Neural crest cell (in vitro differentiated cells): ENCODE results near the gene ZMIZ1. TPM values are rescaled to one million over a fixed set of nuclear protein-coding genes. Genes with fewer than 3 reads are reported as not detected.

Experiments used
- DNase-seq: peaks from one replicate; pipeline ENCODE4 v3.0.0; 2021; ENCODE audit warnings: low read depth, mixed read lengths, low spot score
- H3K27ac Mint-ChIP-seq: one replicate; pipeline ENCODE4 v1.8.0; 2021; ENCODE audit warnings: mild to moderate bottlenecking, mixed read lengths; ENCODE audit not compliant: unreplicated experiment
- H3K27me3 Mint-ChIP-seq: 2 replicates; pipeline ENCODE4 v1.8.0; 2021; ENCODE audit warnings: low read depth, mild to moderate bottlenecking, mixed read lengths
- H3K36me3 Mint-ChIP-seq: 2 replicates; pipeline ENCODE4 v1.8.0; 2021; ENCODE audit warnings: low read depth, mild to moderate bottlenecking, mixed read lengths
- H3K4me1 Mint-ChIP-seq: 2 replicates; pipeline ENCODE4 v1.8.0; 2021; ENCODE audit warnings: mixed read lengths
- H3K4me3 Mint-ChIP-seq: one replicate; pipeline ENCODE4 v1.8.0; 2021; ENCODE audit warnings: mild to moderate bottlenecking, mixed read lengths
- H3K9me3 Mint-ChIP-seq: 2 replicates; pipeline ENCODE4 v1.8.0; 2021; ENCODE audit warnings: mixed read lengths
- total RNA-seq: library from RNA; stranded (reverse); gene quantifications from 2 replicates; pipeline ENCODE4 v1.2.1, GENCODE V29; 2021
- TF ChIP-seq, protein P1 (sequence below): fragments of 200-600 bp; sonication (generic); conservative IDR thresholded peaks from 2 replicates; pipeline ENCODE4 v1.5.0; 2021; ENCODE audit warnings: antibody characterized with exemption, mild to moderate bottlenecking

The ZMIZ1 gene
- total RNA-seq, 1 donor from 2014 or later = 92.0 TPM

DNA sequence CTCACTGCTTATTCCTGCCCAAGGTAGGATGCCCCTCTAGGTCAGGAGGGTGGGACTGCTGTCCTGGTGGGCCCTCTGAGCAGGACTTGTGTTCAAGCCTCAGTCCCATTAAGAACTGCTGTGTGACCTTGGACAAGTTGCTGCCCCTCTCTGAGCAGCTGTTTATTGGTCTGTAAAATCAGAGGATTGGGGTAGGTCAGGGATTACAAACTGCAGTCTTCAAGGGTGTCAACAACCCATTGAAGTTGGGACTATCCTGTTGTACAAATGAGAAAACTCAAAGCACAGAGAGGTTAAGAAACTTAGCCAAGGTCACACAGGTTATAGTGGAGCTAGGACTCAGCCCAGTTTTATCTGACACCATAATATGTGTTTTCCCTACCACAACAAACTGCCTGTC, 55.3 kb downstream of the ZMIZ1 start:
- H3K4me3 Mint-ChIP-seq = no peak overlapping the region

DNA sequence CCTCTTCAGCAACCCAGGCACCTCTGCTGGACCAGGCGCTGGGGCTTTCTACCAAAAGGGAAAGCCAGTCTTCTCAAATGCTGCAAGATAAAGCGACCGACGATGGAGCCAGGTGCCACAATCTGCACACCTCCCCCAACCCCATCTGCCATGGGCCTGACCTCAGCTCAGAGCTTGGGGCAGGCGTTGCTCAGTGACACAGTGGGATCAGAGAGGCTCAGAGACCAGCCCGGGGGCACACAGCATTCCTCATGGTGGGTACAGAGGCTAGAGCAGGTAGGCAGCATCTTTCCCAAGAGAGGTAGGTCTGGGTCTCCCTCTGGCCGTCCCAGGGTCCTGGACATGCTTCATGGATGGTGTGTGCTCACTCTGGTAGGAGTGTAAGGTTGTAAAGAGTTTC, 56.3 kb downstream of the ZMIZ1 start:
- no peak overlapping the region for H3K27ac Mint-ChIP-seq
- H3K27me3 Mint-ChIP-seq = no peaks in the 10 kb centered on the region
- no peaks in the 10 kb centered on the region for H3K36me3 Mint-ChIP-seq
- no peaks in the 10 kb centered on the region for H3K9me3 Mint-ChIP-seq
- H3K4me3 Mint-ChIP-seq = no peak overlapping the region
- H3K4me1 Mint-ChIP-seq = peaks cover 37% of the 10 kb centered on the region
- no peak for DNase-seq
- TF ChIP-seq, protein P1, sequence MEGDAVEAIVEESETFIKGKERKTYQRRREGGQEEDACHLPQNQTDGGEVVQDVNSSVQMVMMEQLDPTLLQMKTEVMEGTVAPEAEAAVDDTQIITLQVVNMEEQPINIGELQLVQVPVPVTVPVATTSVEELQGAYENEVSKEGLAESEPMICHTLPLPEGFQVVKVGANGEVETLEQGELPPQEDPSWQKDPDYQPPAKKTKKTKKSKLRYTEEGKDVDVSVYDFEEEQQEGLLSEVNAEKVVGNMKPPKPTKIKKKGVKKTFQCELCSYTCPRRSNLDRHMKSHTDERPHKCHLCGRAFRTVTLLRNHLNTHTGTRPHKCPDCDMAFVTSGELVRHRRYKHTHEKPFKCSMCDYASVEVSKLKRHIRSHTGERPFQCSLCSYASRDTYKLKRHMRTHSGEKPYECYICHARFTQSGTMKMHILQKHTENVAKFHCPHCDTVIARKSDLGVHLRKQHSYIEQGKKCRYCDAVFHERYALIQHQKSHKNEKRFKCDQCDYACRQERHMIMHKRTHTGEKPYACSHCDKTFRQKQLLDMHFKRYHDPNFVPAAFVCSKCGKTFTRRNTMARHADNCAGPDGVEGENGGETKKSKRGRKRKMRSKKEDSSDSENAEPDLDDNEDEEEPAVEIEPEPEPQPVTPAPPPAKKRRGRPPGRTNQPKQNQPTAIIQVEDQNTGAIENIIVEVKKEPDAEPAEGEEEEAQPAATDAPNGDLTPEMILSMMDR = no peak

More for the DNA sequence above, 55.3 kb downstream of the ZMIZ1 start:
- Mint-ChIP-seq H3K9me3 (no peaks in the 10 kb centered on the region), H3K27ac (no peak overlapping the region), H3K27me3 (no peaks in the 10 kb centered on the region), H3K36me3 (no peaks in the 10 kb centered on the region), H3K4me1 (peaks cover 35% of the 10 kb centered on the region)
- DNase-seq = no peak
- TF ChIP-seq, protein P1 = no peak

DNA sequence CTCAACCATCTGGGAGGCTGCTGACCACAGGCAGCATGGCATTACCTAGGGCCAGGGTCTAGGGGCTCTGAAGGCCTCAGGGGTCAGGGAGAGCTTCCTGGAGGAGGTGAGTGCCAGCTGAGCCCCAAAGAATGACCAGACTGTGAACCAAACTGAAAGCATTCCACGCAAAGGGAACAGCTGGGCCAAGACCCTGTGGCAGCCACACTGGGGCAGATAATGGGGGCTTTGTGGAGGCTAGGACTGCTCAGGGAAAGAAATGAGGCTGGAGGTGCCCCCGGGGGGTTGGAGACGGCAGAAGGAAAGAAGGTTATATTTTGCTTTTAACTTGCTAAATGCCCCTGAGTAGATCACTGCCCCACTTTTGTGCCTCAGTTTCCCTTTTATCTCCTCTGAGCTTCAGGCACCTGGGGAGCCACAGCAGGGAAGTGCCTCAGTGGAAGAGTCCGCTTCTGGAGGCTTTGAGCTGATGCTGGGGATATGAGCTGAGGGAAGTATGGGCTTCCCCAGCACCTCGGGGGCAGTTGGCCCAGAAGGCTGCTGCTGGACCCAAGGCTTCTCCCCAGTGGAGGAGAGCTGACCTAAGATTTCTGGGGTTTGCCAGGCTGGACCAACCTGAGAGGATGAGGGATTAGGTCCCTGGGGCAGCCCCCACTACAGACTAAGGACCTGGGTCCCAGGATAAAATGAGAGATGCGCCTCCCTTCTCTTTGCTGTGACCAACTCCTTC, 57.8 kb downstream of the ZMIZ1 start:
- no peak for DNase-seq
- Mint-ChIP-seq H3K4me1 (peaks cover 50% of the 10 kb centered on the region), H3K27ac (no peak overlapping the region), H3K9me3 (no peaks in the 10 kb centered on the region), H3K4me3 (peak overlapping the region; percentile 70), H3K27me3 (no peaks in the 10 kb centered on the region), H3K36me3 (no peaks in the 10 kb centered on the region)
- TF ChIP-seq, protein P1 = no peak

DNA sequence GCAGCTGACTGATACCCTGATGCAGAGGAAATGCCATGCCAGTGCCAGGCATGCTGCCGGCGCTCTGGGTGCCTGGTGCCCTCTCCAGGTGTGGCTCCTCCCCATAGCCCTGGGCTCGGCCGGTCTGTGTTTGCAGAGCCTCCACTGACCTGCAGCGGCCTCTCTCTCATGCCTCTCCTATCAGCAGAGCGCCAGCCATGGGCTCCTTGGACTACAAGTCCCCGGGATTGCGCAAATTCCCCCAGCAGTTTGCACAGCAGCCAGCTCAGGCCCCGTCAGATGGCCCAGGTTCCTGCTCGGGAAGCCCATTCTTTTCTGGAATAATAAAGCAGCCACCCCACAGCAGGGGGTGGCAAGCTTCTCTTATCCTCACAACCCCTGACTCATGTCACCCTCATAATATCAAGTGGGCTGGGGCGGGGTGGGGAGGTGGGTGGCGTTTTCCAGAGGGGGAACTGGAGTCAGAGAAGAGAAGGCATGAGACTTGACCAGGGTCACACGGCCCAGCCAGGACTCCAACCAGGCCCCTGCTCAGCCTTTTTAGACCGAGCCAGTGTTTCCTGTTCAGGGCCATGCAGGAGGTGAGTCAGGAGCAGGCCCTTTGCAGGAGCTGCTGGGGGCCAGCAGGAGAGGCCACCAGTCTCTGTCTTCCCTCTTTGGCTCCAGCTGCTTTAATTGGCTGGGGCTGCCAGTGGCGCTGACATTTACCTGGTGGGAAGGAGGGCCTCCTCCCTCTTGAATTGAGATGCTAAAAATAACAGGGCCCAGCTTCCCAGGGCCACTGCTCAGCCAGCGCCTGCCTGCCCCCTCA, 58.6 kb downstream of the ZMIZ1 start:
- TF ChIP-seq, protein P1 = no peak
- Mint-ChIP-seq H3K27me3 (no peaks in the 10 kb centered on the region), H3K27ac (peak overlapping the region; percentile 43), H3K9me3 (no peaks in the 10 kb centered on the region), H3K4me3 (no peak overlapping the region), H3K4me1 (peaks cover 58% of the 10 kb centered on the region), H3K36me3 (no peaks in the 10 kb centered on the region)
- DNase-seq = no peak

DNA sequence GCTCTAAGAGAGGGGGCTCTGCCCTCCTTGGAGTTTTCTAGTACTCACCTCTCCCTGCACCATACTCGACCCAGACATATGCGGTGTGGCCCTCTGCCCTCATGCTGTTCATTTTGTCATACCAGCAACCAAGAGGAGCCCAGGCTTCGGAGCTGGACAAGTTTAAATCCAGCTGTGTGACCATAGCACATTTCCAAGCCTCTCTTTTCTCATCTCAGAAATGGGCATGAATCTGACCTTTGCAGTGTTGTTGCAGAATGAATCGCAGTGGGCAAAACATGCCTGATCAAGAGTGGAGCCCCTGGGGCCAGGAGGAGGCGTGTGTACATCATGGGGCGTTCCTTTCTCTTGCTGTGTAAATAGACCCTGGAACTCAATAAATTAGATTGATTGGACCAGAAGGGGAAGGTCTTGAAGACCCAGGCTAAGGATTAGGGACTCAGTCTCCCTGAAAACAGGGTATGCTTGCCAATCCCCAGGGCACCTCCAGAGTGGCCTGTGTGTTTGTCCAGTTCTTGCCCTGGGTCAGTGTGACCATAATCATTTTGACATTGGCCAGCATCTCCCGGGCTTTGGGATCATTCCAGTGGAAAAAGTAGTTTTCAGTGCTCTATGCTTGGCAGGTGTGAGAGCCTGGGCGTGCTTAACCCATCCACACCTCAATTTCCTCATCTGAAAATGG, 59.6 kb downstream of the ZMIZ1 start:
- TF ChIP-seq, protein P1 = no peak
- Mint-ChIP-seq H3K27ac (peak overlapping the region; percentile 92), H3K9me3 (no peaks in the 10 kb centered on the region), H3K36me3 (no peaks in the 10 kb centered on the region), H3K4me3 (no peak overlapping the region), H3K4me1 (peaks cover 68% of the 10 kb centered on the region), H3K27me3 (no peaks in the 10 kb centered on the region)
- no peak for DNase-seq
